GM20431 (cell line): ENCODE results near the gene ITFG2.
"Not testable (repeated sequence)": the region's sequence is repeated elsewhere in the genome, so short reads cannot be mapped to it uniquely, and the experiment has no call there.

ENCODE experiments used
- in situ Hi-C: fragments of 300-500 bp; cut with MseI, MboI; formaldehyde crosslinking; loops from one replicate; pipeline ENCODE4 v1.15.0; 2020; ENCODE audit warnings: low sequenced_read_pairs; ENCODE audit not compliant: unreplicated experiment

The ITFG2 gene

DNA sequence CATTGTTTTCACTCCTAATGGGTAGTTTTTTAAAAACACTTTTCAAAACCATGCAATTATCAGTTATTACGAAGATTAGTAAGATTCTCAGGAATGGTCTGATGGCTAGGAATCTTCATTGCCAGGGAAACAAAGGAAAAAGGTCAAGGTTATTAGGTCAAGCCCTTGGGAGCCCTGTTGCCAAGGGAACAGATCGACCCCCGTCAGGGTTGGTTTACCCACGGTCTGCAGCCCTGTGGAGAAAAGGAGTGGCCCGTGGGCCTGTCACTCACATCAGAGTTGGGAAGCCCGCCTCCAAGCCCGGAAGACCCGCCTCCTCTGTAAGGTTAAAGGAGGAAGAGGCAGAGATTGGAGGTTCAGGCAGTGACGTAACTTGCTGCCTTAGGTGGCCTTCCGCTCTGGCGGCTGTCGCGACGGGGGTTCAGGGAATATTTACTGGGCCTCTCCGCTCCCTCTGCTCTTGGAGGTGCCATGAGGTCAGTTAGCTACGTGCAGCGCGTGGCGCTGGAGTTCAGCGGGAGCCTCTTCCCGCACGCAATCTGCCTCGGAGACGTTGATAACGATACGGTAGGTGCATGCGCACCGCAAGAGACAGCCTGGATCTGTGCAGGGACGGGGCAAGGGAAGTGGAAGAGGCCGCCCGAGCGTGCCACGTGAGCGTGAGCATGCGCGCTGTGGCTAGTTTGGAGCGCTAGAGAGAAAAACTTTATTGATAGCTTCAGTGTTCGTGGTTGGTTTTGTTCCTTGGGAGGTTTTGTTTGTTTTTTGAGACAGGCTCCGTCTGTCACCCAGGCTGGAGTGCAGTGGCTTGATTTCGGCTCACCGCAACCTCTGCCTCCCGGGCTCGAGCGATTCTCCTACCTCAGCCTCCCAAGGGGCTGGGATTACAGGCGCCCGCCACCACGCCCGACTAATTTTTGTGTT, at the start of gene ITFG2:
Gene ITFG2, plus strand, starts transcription at position 379 of the 924 bp plus-strand sequence. Its CDS starts 93 bp downstream, at position 472.
- in situ Hi-C loops, result no loop called here

DNA sequence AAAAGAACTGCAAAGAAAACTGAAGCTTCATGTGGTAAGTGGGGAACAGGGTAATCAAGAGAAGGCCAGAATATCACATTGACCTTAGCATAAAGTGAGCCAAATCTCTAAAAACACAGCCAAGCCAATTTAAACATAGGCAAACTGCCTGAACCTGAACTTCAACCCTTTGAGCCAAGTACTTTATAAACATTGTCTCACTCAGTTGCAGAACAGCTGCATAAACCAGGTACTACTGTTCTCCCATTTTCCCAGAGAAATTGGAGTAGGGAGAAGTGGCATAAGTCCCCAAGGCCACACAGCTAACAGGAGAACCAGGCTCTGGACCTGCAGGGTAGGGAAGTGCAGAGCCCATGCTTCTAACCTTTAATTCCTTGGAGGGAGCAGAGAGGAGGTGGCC, 48.1 kb upstream of the ITFG2 start:
- in situ Hi-C loops, result no loop called here

DNA sequence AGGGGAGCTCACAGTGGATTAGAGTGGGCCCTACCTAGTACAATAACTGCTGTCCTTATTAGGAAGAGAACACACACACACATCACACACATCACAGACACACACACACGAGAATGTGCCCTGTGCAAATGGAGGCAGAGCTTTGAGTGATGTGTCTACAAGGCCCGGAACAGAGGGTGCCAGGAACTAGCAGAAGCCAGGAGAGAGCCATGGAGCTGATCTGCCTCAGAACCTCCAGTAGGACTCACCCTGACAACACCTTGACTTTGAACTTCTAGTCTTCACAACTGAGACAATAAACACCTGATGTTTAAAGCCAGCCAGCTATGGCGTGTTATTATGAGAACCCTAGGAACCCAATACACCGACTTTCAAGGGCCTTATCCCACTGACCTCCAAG, 47.4 kb upstream of the ITFG2 start:
- in situ Hi-C loops, result no loop called here

DNA sequence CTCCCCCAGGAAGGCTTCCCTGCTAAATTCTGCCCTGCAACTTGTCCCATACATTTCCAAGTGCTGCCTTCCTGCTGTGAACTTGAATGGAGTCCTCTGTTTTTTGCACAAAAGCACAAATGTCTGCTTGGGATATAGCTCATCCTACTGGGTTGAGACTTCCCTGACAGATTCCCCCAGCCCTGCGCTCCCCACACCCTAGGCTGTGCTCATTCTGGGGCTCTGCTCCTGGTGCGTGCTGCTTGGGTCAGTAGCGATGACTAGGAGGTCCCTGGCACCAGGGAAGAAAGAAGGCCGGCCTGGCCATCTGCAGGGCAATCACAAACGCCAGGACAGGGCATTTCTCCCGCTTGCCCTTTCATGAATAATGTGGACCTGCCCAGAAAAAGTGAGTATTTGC, 46.9 kb upstream of the ITFG2 start:
- in situ Hi-C loops, result no loop called here

DNA sequence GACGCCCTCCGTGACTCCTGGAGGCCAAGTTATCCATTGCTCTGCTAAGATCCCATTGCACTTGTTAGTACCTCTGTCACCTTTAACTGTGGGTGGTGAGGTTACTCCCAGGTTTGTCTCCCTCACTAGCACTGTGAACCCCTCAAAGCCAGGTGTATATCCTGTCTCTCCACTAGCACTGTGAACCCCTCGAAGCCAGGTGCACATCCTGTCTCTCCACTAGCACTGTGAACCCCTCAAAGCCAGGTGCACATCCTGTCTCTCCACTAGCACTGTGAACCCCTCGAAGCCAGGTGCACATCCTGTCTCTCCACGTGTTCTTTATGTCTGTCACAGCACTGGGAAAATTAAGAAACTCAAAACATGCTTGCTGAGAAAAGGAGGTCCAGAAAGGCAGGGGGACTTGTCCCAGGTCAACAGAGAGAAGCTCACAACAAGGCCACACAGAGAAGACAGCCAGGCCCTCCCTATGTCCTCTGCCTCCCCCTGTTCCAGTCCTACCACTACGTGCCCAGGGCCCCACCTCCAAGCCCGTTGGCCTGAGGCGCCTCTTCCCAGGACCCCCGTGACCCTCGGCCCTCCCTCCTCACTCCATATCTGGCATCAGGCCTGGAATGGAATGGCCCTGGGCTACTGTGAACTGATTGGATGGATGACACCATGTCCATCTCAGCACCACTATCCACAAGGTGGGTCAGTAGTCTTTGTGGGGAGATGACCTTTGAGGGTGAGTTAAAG, 44.1 kb upstream of the ITFG2 start:
- in situ Hi-C loops, result no loop called here

DNA sequence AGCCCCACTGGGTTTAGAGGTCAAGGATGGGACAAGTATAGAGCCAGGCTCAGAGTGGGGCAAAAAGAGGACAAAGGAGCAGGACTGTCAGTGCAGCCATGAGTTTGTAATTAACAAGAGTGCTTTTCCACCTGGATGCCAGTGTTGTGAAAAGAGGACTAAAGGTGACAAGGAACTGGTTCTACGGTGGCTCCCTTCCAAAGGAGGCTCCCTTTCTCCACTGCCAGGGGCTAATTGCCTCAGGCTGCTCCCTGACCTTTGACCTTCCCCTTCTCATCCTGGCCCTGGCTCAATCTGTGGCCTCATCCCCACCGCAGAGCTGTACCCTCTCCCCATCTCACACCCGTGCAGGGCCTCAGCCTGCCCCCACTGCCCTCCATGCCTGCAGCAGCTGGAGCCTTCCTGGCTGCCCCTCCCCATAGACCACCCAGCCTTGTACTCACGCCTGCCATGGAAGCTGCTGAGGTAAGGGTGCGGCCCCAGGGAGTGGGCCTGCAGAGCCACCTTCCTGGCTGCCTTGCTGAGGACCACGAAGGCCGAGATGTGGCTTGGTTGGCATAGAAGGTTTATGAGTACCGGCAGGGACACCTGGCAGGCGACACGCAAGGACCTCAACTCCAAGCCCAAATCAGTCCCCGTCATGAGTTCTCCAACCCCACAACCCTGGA, 42.5 kb upstream of the ITFG2 start:
- in situ Hi-C loops, result no loop called here

DNA sequence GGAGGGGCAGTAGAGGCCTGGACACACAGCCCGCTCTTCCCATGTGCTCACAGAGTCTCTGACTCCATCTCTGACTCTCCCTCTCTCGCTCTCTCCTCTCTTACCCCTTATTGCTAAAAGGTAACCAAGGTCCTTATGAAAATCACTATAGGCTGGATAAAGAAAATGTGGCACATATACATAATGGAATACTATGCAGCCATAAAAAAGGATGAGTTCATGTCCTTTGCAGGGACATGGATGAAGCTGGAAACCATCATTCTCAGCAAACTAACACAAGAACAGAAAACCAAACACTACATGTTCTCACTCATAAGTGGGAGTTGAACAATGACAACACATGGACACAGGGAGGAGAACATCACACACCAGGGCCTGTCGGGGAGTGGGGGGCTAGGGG, 41.9 kb upstream of the ITFG2 start:
- in situ Hi-C loops, result not testable (repeated sequence)

DNA sequence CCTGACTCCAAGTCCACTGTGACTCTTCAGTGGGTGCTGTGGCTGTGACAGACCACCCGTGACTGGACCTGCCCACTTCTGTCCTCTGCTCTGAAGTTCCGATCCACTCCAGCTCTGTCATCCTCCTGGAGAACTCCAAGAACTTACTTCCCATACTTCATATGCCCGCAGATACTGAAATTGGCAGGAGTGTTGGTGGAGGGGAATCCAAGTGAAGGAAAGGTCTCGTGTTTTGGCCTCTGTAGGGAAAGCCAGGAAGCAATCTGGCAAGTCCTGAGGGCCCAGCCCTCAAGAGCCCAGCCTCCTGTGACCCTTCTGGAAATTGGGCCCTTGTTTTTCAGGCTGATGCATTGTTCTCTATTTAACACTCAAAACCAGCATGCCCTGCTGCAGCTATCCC, 40.1 kb upstream of the ITFG2 start:
- in situ Hi-C loops, result no loop called here

DNA sequence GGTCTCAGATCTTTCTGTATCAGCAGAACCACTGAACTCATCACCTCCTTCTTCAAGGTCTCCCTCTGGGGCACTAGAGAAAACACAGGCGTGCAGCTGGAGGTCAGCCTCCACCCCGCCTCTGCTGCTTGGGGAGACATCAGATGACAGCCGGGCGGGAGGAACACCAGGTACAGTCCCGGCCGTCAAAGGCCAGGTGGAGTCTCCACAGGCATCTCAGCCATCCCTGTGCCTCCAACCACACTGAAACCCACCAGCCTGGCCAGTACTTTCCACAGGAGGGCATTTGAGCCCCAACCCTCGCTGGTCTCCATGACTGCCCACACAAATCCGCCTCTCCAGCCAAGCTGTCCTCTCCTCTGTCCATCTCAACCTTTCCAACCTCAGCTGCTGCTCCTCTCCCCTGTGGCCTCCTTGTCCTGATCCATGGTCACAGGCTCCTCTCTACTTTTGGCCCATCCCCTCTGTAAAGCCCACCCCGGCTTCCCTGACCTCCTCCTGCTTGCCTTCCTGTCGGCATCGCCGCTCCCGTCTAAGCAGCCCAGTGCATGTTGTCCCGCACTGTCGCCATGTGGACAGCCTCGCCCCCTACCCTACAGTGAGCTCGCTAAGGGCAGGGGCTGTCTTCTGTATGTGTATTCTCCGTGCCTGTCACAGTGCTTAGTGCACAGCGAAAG, 39.1 kb upstream of the ITFG2 start:
- in situ Hi-C loops, result no loop called here

DNA sequence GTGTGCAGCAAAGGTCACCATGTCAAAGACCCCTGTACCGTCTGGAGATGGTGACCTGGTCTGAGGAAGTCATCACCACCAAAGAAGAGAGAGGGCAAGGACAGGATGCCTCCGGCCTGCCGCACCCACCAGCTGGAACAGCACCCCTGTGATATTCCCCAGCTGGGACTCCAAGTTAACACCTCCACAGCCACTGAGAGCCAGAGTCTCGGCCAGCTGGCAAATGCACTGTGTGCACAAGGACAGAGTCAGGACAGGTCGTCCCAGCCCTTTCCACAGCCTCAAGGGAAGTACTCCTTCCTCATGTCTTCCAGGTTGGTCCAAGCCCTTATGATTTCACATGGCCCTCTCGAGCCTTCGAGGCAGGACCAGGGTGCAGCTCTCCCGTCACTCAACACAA, 37.0 kb upstream of the ITFG2 start:
- in situ Hi-C loops, result no loop called here

DNA sequence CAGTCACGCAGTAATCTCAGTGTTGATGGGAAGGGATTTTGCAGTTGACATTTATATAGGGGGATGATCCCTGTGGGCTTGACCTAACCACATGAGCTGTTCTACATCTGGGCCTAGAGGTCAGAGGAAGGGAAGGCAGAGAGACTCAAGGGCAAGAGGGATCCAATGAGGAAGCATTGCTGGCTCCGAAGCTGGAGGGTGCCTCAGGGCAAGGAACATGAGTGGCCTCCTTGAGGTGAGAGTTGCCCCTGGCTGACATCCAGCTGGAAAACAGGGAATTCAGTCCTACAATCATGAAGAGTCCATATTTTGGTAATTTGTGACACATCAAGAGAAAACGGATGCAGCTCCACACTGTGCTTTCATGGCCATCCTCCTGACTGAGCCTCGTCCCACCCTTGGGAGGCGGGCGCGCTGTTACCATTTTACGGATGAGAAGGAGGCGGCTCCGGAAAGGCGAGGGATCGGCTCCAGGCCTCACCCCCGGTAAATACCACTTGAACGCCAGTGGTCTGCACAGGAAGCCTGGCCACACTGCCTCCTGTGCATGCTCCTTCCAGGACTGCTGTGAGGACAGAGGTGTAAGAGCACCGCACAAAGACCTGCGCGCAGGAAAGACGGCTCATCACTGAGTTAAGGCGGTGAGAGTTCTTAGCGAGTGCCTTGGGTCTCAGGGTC, 36.2 kb upstream of the ITFG2 start:
- in situ Hi-C loops, result no loop called here

DNA sequence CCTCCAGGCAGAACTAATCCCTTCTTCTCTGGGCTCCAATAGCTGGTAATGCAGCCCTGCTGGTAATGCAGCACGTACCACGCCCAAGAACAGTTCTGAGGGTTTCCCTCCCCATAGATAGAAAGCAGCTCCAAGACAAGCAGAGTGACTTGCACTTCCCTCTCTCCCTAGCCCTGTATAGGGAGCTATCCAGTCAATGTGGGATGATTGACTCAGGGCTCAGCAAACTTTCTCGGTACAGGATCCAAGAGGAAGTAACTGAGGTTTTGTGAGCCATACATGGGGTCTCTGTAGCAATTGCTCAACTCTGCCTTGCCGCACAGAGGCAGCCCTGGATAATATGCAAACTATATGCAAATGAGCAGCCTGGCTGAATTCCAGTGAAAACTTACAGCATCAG, 33.2 kb upstream of the ITFG2 start:
- in situ Hi-C loops, result no loop called here

DNA sequence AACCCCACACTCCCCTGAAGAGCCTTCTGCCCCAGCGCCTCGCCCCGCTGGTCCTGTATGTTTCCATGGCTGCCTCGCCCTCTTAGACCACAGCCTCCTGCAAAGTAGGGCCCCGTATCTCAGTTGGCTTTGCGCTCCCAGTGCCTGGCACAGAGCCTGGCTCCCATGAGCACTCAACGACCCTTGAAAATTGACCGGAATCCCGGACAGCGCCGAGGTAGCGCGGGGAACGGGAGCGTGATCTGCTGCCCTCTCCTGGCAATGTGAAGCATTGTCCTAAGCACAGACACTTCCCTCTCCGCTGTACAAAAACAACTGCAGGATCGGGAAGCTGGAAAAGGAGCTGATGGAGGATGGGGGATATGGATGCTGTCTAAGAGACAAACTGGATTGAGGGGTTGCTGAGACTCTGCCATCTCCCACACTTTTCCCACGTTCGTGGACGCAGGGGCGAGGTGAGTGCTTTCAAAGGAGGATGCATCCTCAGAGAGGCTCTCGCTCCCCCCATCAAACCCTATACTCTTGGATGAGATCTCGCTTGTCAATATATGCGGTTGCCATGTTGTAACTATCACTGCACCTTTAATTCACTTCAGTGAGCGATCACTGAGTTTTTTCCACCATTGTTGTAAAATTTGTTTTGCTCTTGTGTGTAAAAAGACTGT, 28.4 kb upstream of the ITFG2 start:
- in situ Hi-C loops, result no loop called here

DNA sequence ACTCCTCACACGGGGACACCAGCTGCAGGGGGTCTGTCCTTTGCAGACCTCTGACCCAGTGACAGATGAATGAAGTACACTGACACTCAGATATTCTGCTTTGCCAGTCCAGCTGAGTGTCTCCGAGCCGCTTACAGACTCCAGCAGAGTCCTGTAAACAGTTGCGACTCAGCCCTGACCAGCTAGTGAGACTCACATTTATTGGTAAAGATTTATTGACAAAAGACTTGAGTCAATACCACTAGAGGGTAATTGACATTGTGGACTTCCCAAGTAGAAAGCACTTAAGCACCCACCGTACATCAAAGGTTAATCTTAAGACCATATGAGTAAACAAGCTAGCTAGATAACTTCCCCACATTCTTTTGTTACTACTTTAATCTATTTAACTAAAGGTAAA, 27.5 kb upstream of the ITFG2 start:
- in situ Hi-C loops, result no loop called here

DNA sequence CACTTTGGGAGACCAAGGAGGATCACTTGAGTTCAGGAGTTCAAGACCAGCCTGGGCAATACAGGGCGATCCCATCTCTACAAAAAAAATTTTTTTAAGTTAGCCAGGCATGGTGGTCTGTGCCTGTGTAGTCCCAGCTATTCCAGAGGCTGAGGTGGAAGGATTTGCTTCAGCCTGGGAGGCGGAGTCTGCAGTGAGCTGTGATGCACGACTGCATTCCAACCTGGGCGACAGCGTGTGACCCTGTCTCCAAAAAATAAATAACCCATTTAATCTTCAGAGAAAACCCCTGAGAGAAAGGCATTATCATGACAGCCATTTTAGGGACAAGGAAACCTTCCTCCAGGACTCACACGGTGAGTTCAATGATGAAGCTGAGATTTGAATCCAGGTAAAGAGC, 21.4 kb upstream of the ITFG2 start:
- in situ Hi-C loops, result no loop called here

DNA sequence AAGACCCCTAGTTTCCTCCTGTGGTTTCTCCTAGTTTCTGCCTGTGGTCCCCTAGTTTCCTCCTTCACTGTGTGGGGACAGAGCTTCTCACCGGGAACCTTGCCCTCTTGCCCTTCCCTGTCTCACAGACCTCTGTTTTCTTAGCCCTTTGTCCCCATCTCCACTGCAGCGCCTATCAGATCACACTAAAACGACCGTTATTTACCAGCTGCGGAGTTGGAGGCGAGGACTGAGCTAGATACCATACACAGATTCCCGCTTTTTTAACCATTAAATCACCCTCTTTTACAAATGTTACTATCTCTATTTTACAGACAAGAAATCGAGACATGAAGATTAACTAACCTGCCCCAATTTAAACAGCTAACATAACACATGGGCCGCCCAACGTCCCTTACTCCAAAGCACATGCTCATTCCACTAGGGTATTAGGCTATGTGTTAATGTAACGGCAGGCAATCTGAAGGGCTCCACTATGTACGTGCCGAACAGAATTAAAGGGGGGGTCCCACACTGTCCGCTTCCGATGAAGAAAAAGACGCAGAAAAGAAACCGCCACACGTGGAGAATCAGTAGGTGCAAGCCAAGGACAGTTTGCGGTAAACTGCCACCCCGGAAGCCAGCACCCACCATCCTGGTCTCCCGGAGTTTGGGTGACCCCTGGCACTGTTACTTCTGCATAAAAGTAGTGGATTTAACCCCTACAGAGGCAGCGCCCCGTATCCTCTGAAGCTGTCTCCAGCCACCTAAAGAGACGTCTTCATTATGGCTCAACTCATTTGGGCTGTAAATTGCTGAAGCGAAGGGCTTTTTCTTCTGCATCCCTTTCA, 19.6 kb upstream of the ITFG2 start:
- in situ Hi-C loops, result no loop called here

DNA sequence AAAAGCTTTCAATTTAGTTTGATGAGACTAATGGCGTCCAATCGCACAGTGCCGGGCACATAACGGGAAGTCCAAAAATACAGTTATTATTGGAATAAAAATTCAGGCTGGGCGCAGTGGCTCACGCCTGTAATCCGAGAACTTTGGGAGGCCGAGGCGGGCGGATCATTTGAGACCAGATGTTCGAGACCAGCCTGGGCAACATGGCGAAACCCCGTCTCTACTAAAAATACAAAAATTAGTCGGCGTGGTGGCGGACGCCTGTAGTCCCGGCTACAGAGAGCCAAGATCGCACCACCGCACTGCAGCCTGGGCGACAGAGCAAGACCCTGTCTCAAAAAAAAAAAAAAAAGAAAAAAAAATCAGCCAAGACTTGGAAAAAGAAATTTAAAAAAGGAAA, 18.9 kb upstream of the ITFG2 start:
- in situ Hi-C loops, result no loop called here

DNA sequence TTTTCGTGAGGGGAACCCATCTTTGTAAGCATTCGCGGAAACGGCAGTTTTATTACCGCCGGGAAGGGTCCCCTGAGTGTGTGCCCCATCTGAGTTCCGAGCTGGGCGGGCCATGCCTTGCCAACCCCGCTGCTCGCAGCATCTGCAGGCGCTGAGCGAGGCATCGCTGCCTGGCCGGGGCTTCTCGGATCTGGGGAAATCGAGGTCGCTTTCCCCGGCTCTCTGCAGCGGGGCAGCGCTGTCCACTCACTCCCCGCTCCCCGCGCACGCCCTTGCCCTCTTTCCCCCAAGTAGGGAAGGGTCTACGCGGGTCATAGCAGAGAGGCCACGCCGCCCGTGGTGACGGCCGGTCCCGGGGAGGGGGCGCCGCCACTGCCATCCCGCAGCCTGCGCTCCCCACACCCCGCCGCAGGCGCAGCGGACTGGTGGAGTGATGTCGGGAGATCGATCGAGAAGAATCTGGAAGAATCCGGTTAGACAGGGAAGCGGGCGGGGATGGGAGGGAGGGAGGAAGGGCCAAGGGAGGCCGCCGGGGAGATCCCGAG, 18.2 kb upstream of the ITFG2 start:
- in situ Hi-C loops, result no loop called here
